Sigmoid colon (tissue), 3 donors: Measurements from ENCODE around the gene FBXW4.

Experiments
- CTCF ChIP-seq, 4 experiments: fragments of 450-650 bp in 3 of 4; fragments of 200-600 bp in 1 of 4; IDR thresholded peaks; one replicate each; pipeline ENCODE4 v1.5.1; 2016 to 2019; ENCODE audit warnings: antibody characterized with exemption in 4 of 4, mild to moderate bottlenecking in 3 of 4, moderate library complexity in 2 of 4
- POLR2A ChIP-seq, 2 donors: fragments of 450-650 bp; IDR thresholded peaks; one replicate each; pipeline ENCODE4 v1.6.1; 2016; ENCODE audit warnings: antibody characterized with exemption in 2 of 2, mild to moderate bottlenecking in 2 of 2, moderate library complexity in 2 of 2

- TF ChIP-seq POLR2A (IDR thresholded peaks at IDR 0.05): no peak
- no peak for TF ChIP-seq CTCF (IDR thresholded peaks at IDR 0.05)
Measured at GRCh38 chr10:101723176-101723575, 28.2 kb upstream of the FBXW4 start.
